ENCODE results near the gene SHROOM2.

Gene SHROOM2

GRCh38 chrX:9867753-9868152 lies 81.5 kb downstream of the SHROOM2 start:
- DNase-seq = no peak

GRCh38 chrX:9871701-9872268 lies 85.6 kb downstream of the SHROOM2 start:
- no peak for DNase-seq

GRCh38 chrX:9873360-9873759 lies 87.1 kb downstream of the SHROOM2 start:
- no peak for DNase-seq

- DNase-seq = peak; percentile 68
These were observed 87.7 kb downstream of the SHROOM2 start for GRCh38 chrX:9873952-9874351.

GRCh38 chrX:9874483-9874882 lies 88.3 kb downstream of the SHROOM2 start:
- DNase-seq = no peak

- DNase-seq = no peak
These were observed 89.6 kb downstream of the SHROOM2 start for GRCh38 chrX:9875801-9876200.

GRCh38 chrX:9876201-9876600 lies 90.0 kb downstream of the SHROOM2 start:
- no peak for DNase-seq

GRCh38 chrX:9878146-9878820 lies 92.1 kb downstream of the SHROOM2 start:
- DNase-seq = no peak

- DNase-seq = no peak
These were observed 94.0 kb downstream of the SHROOM2 start for GRCh38 chrX:9880237-9880636.

GRCh38 chrX:9880870-9881269 lies 94.6 kb downstream of the SHROOM2 start:
- DNase-seq = no peak

GRCh38 chrX:9882669-9883446 lies 96.6 kb downstream of the SHROOM2 start:
- peak; percentile 71 for DNase-seq

- no peak for DNase-seq
These were observed 98.0 kb downstream of the SHROOM2 start for GRCh38 chrX:9884031-9884779.

- DNase-seq = peak; percentile 79
These were observed 98.9 kb downstream of the SHROOM2 start for GRCh38 chrX:9885150-9885549.

GRCh38 chrX:9887659-9888297 lies 101.5 kb downstream of the SHROOM2 start:
- DNase-seq = no peak

- no peak for DNase-seq
These were observed 102.8 kb downstream of the SHROOM2 start for GRCh38 chrX:9888953-9889470.

GRCh38 chrX:9890681-9891091 lies 104.5 kb downstream of the SHROOM2 start:
- DNase-seq = no peak

- no peak for DNase-seq
These were observed 109.1 kb downstream of the SHROOM2 start for GRCh38 chrX:9895225-9895912.

- DNase-seq = no peak
These were observed 111.5 kb downstream of the SHROOM2 start for GRCh38 chrX:9897761-9898161.

GRCh38 chrX:9899640-9900111 lies 113.4 kb downstream of the SHROOM2 start:
- DNase-seq = no peak

- no peak for DNase-seq
These were observed 116.4 kb downstream of the SHROOM2 start for GRCh38 chrX:9902656-9903055.

- DNase-seq = no peak
These were observed 116.9 kb downstream of the SHROOM2 start for GRCh38 chrX:9903146-9903545.

- no peak for DNase-seq
These were observed 119.1 kb downstream of the SHROOM2 start for GRCh38 chrX:9905288-9905687.

All from hematopoietic multipotent progenitor cell treated with erythropoietin and hydrocortisone succinate and interleukin-3 and kit ligand, for 4 days (in vitro differentiated cells).